ENCODE data around the gene LRRC4C.

DNA sequence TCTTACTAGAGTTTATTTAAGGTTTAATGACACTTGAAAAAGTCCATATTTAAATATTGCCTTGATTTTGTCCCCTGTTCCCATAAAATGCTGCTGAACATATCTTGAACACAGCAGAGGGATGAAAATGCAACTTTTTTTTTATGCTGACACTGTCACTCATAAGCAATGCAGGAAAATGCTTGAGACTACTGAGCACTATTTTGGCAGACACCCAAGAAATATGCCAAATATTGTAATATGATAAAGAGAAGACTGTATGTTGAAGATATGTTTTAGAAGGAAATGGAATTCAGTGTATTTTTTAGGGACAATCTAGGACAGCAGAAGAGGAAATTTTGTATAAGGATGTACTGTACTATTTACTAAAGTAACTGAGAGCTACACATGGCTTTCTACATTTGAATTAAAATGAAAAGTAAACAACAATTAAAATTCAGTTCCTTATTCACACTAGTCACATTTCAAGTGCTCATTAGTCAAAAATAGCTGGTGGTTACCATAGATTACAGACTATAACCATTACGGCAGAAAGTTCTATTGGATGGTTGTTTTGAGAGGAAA is 58.6 kb downstream of the LRRC4C start:
- TF ChIP-seq, protein P1, sequence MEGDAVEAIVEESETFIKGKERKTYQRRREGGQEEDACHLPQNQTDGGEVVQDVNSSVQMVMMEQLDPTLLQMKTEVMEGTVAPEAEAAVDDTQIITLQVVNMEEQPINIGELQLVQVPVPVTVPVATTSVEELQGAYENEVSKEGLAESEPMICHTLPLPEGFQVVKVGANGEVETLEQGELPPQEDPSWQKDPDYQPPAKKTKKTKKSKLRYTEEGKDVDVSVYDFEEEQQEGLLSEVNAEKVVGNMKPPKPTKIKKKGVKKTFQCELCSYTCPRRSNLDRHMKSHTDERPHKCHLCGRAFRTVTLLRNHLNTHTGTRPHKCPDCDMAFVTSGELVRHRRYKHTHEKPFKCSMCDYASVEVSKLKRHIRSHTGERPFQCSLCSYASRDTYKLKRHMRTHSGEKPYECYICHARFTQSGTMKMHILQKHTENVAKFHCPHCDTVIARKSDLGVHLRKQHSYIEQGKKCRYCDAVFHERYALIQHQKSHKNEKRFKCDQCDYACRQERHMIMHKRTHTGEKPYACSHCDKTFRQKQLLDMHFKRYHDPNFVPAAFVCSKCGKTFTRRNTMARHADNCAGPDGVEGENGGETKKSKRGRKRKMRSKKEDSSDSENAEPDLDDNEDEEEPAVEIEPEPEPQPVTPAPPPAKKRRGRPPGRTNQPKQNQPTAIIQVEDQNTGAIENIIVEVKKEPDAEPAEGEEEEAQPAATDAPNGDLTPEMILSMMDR (IDR thresholded peaks at IDR 0.05) = no peak
- no peak for TF ChIP-seq TCF7L2 (IDR thresholded peaks at IDR 0.05; ENCODE audit: low read depth, low read length)

Data from Panc1 (cell line).